SK-N-SH (cell line): ENCODE results near the gene TOLLIP.

ENCODE experiments used
- ELF1 ChIP-seq: IDR thresholded peaks from 2 replicates; pipeline ENCODE4 v1.4.0; 2012
- RAD21 ChIP-seq: IDR thresholded peaks from 2 replicates; pipeline ENCODE4 v1.6.1; 2012; ENCODE audit warnings: mild to moderate bottlenecking, low read length
- TF ChIP-seq, protein P1 (sequence below): fragments of 200-600 bp; sonication (generic); IDR thresholded peaks from 2 replicates; pipeline ENCODE4 v1.6.1; 2017; ENCODE audit warnings: antibody characterized with exemption, mild to moderate bottlenecking, moderate library complexity
- TF ChIP-seq, protein P2 (sequence below): IDR thresholded peaks from 2 replicates; pipeline ENCODE4 v1.4.0; 2012; ENCODE audit warnings: low read depth, borderline replicate concordance

GRCh38 chr11:1271406-1271805 lies 38.0 kb downstream of the TOLLIP start:
- no peak for TF ChIP-seq RAD21
- TF ChIP-seq, protein P1, sequence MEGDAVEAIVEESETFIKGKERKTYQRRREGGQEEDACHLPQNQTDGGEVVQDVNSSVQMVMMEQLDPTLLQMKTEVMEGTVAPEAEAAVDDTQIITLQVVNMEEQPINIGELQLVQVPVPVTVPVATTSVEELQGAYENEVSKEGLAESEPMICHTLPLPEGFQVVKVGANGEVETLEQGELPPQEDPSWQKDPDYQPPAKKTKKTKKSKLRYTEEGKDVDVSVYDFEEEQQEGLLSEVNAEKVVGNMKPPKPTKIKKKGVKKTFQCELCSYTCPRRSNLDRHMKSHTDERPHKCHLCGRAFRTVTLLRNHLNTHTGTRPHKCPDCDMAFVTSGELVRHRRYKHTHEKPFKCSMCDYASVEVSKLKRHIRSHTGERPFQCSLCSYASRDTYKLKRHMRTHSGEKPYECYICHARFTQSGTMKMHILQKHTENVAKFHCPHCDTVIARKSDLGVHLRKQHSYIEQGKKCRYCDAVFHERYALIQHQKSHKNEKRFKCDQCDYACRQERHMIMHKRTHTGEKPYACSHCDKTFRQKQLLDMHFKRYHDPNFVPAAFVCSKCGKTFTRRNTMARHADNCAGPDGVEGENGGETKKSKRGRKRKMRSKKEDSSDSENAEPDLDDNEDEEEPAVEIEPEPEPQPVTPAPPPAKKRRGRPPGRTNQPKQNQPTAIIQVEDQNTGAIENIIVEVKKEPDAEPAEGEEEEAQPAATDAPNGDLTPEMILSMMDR: no peak
- TF ChIP-seq, protein P2, sequence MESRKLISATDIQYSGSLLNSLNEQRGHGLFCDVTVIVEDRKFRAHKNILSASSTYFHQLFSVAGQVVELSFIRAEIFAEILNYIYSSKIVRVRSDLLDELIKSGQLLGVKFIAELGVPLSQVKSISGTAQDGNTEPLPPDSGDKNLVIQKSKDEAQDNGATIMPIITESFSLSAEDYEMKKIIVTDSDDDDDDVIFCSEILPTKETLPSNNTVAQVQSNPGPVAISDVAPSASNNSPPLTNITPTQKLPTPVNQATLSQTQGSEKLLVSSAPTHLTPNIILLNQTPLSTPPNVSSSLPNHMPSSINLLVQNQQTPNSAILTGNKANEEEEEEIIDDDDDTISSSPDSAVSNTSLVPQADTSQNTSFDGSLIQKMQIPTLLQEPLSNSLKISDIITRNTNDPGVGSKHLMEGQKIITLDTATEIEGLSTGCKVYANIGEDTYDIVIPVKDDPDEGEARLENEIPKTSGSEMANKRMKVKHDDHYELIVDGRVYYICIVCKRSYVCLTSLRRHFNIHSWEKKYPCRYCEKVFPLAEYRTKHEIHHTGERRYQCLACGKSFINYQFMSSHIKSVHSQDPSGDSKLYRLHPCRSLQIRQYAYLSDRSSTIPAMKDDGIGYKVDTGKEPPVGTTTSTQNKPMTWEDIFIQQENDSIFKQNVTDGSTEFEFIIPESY: no peak
- no peak for TF ChIP-seq ELF1
